ENCODE measurements around the gene CEP250. TPM values are rescaled to one million over a fixed set of nuclear protein-coding genes. Genes with fewer than 3 reads are reported as not detected.

CEP250 gene
- total RNA-seq, 1 experiment from 2014 or later = 52.5 TPM

- no peak for ATAC-seq
- POLR2A ChIA-PET (ENCODE audit: unreplicated experiment) = no interaction called here
- no TSS peak for BruUV-seq (replicated peaks)
These were observed 71.8 kb downstream of the CEP250 start for GRCh38 chr20:35527122-35527769.

GRCh38 chr20:35529552-35529951 lies 74.2 kb downstream of the CEP250 start, which contains the start of gene C20orf173:
C20orf173 (minus strand) TSS chr20:35529652; CDS start chr20:35529373, 279 bp downstream.
- no peaks in the 10 kb centered on the region for H3K27me3 ChIP-seq (ENCODE audit: low read length)
- H3K4me2 ChIP-seq (ENCODE audit: low read length) = no peak within 1 kb of the TSS
- H3K4me3 ChIP-seq (ENCODE audit: low read length) = no peak within 1 kb of the TSS
- H3K4me1 ChIP-seq (ENCODE audit: insufficient read depth, low read length) = no peaks in the 10 kb centered on the region
- H3K9me3 ChIP-seq (ENCODE audit: low read length) = no peaks in the 10 kb centered on the region
- H3K36me3 ChIP-seq (ENCODE audit: low read depth, low read length) = no peaks in the 10 kb centered on the region
- H3K9ac ChIP-seq (ENCODE audit: low read length) = no peak within 1 kb of the TSS
- no peaks in the 10 kb centered on the region for H3K79me2 ChIP-seq (ENCODE audit: low read length)
- intact Hi-C loops (cut with micrococcal nuclease) = no loop called here
- ChIA-PET POLR2A (ENCODE audit: unreplicated experiment) (no interaction called here), CTCF (no interaction called here)
- H3K9me2 ChIP-seq (replicated peaks; ENCODE audit: low read length) = no peaks in the 10 kb centered on the region
- no peak for TF ChIP-seq EZH2 (IDR thresholded peaks at IDR 0.05; ENCODE audit: low read length, unreplicated experiment)
- no peak for TF ChIP-seq EZH2phosphoT487 (IDR thresholded peaks at IDR 0.05; ENCODE audit: borderline replicate concordance, low read length)
- no peak for TF ChIP-seq CTCF (conservative IDR thresholded peaks at IDR 0.05; ENCODE audit: low read depth, low read length)
- no peaks in the 10 kb centered on the region for H3F3A ChIP-seq (ENCODE audit: low read length, unreplicated experiment)
- no peak within 1 kb of the TSS for H2AFZ ChIP-seq (ENCODE audit: low read length)
- no TSS peak for BruUV-seq (replicated peaks)
- no peaks in the 10 kb centered on the region for H4K20me1 ChIP-seq (ENCODE audit: low read length)
- no peak within 1 kb of the TSS for H3K27ac ChIP-seq (ENCODE audit: low read length)
- DNase-seq (no peak), ATAC-seq (no peak)

More at GRCh38 chr20:35527122-35527769, 71.8 kb downstream of the CEP250 start:
- H3K36me3 ChIP-seq (ENCODE audit: low read depth, low read length) = no peaks in the 10 kb centered on the region
- H3K9ac ChIP-seq (ENCODE audit: low read length) = no peak overlapping the region
- CTCF ChIA-PET = no interaction called here
- H3K27me3 ChIP-seq (ENCODE audit: low read length) = no peaks in the 10 kb centered on the region
- H3K4me1 ChIP-seq (ENCODE audit: insufficient read depth, low read length) = no peaks in the 10 kb centered on the region
- H2AFZ ChIP-seq (ENCODE audit: low read length) = no peak overlapping the region
- H3K9me2 ChIP-seq (replicated peaks; ENCODE audit: low read length) = no peaks in the 10 kb centered on the region
- no peak overlapping the region for H3K4me3 ChIP-seq (ENCODE audit: low read length)
- H3K27ac ChIP-seq (ENCODE audit: low read length) = no peak overlapping the region
- H3K79me2 ChIP-seq (ENCODE audit: low read length) = no peaks in the 10 kb centered on the region
- no peak for DNase-seq
- no peak overlapping the region for H3K4me2 ChIP-seq (ENCODE audit: low read length)
- intact Hi-C loops (cut with micrococcal nuclease) = no loop called here
- H3F3A ChIP-seq (ENCODE audit: low read length, unreplicated experiment) = no peaks in the 10 kb centered on the region
- H4K20me1 ChIP-seq (ENCODE audit: low read length) = no peaks in the 10 kb centered on the region
- no peaks in the 10 kb centered on the region for H3K9me3 ChIP-seq (ENCODE audit: low read length)
- TF ChIP-seq EZH2 (IDR thresholded peaks at IDR 0.05; ENCODE audit: low read length, unreplicated experiment) (no peak), CTCF (conservative IDR thresholded peaks at IDR 0.05; ENCODE audit: low read depth, low read length) (no peak), EZH2phosphoT487 (IDR thresholded peaks at IDR 0.05; ENCODE audit: borderline replicate concordance, low read length) (no peak)

- intact Hi-C loops (cut with micrococcal nuclease) = loop anchor here (2.0 kb wide), 1 partner anchor 27 kb away; no protein-coding TSS in a partner anchor
- Histone ChIP-seq H3F3A (ENCODE audit: low read length, unreplicated experiment) (no peaks in the 10 kb centered on the region), H4K20me1 (ENCODE audit: low read length) (no peaks in the 10 kb centered on the region), H3K9me3 (ENCODE audit: low read length) (no peaks in the 10 kb centered on the region), H3K27me3 (ENCODE audit: low read length) (no peaks in the 10 kb centered on the region), H3K4me2 (ENCODE audit: low read length) (no peak overlapping the region), H3K27ac (ENCODE audit: low read length) (no peak overlapping the region), H3K4me1 (ENCODE audit: insufficient read depth, low read length) (peaks cover 14% of the 10 kb centered on the region), H3K36me3 (ENCODE audit: low read depth, low read length) (peaks cover 7% of the 10 kb centered on the region; the same call in 1 of the 2 replicates), H3K9ac (ENCODE audit: low read length) (no peak overlapping the region), H3K4me3 (ENCODE audit: low read length) (no peak overlapping the region), H3K79me2 (ENCODE audit: low read length) (peaks cover 17% of the 10 kb centered on the region), H3K9me2 (replicated peaks; ENCODE audit: low read length) (no peaks in the 10 kb centered on the region), H2AFZ (ENCODE audit: low read length) (no peak overlapping the region)
- BruUV-seq (replicated peaks) = no TSS peak
- ChIA-PET CTCF (no interaction called here), POLR2A (ENCODE audit: unreplicated experiment) (no interaction called here)
- TF ChIP-seq CTCF (conservative IDR thresholded peaks at IDR 0.05; ENCODE audit: low read depth, low read length) (no peak), EZH2phosphoT487 (IDR thresholded peaks at IDR 0.05; ENCODE audit: borderline replicate concordance, low read length) (no peak), EZH2 (IDR thresholded peaks at IDR 0.05; ENCODE audit: low read length, unreplicated experiment) (no peak)
- ATAC-seq (no peak), DNase-seq (no peak)
These were observed 84.4 kb downstream of the CEP250 start for GRCh38 chr20:35539756-35540212.
